Tibial artery (tissue), 4 donors: ENCODE results near the gene STX1B.

Experiments used
- DNase-seq, 2 donors: peaks; one replicate each; pipeline ENCODE4 v3.0.0-alpha.2; 2019
- H3K27ac ChIP-seq, 2 donors: fragments of 200-600 bp; sonication (generic) in 1 of 2; 1 replicate in 1 of 2; 2 replicates in 1 of 2; pipeline ENCODE4 v1.5.1; 2018 to 2019; ENCODE audit warnings: mild to moderate bottlenecking in 1 of 2
- H3K27me3 ChIP-seq, 2 donors: fragments of 200-600 bp; sonication (generic) in 1 of 2; one replicate each; pipeline versions ENCODE4 v1.5.1 to v1.6.0; 2016 to 2019
- H3K36me3 ChIP-seq, 3 donors: fragments of 200-600 bp; sonication (generic) in 2 of 3; one replicate each; pipeline ENCODE4 v1.5.1; 2016 to 2019; ENCODE audit warnings: mild to moderate bottlenecking in 2 of 3
- H3K4me1 ChIP-seq, 4 donors: fragments of 200-600 bp; sonication (generic) in 2 of 4; 1 replicate in 3 of 4; 2 replicates in 1 of 4; pipeline ENCODE4 v1.5.1; 2016 to 2019
- H3K4me3 ChIP-seq, 2 donors: fragments of 200-600 bp; sonication (generic) in 1 of 2; 1 replicate in 1 of 2; 2 replicates in 1 of 2; pipeline ENCODE4 v1.5.1; 2018 to 2019; ENCODE audit warnings: mild to moderate bottlenecking in 2 of 2
- H3K9me3 ChIP-seq, 3 donors: fragments of 200-600 bp; sonication (generic) in 1 of 3; one replicate each; pipeline ENCODE4 v1.5.1; 2016 to 2019
- intact Hi-C: fragments of 100-400 bp; cut with DNase I; formaldehyde crosslinking; loops from one replicate; pipeline ENCODE4 v1.15.0; 2023; ENCODE audit warnings: low total_unique reads
- TF ChIP-seq, protein P1 (sequence below), 2 experiments: fragments of 200-600 bp in 1 of 2; fragments of 450-650 bp in 1 of 2; IDR thresholded peaks; one replicate each; pipeline ENCODE4 v1.5.1; 2017 to 2019; ENCODE audit warnings: antibody characterized with exemption in 2 of 2, mild to moderate bottlenecking in 1 of 2, moderate library complexity in 1 of 2

The STX1B gene

GRCh38 chr16:31010585-31011325, at the start of gene STX1B:
Gene STX1B, minus strand, starts transcription at chr16:31010638. Its CDS starts 242 bp downstream, at chr16:31010396.
- intact Hi-C loops = no loop called here
- TF ChIP-seq, protein P1, sequence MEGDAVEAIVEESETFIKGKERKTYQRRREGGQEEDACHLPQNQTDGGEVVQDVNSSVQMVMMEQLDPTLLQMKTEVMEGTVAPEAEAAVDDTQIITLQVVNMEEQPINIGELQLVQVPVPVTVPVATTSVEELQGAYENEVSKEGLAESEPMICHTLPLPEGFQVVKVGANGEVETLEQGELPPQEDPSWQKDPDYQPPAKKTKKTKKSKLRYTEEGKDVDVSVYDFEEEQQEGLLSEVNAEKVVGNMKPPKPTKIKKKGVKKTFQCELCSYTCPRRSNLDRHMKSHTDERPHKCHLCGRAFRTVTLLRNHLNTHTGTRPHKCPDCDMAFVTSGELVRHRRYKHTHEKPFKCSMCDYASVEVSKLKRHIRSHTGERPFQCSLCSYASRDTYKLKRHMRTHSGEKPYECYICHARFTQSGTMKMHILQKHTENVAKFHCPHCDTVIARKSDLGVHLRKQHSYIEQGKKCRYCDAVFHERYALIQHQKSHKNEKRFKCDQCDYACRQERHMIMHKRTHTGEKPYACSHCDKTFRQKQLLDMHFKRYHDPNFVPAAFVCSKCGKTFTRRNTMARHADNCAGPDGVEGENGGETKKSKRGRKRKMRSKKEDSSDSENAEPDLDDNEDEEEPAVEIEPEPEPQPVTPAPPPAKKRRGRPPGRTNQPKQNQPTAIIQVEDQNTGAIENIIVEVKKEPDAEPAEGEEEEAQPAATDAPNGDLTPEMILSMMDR (IDR thresholded peaks at IDR 0.05) = no peak
- no peak for DNase-seq
- H3K4me1 ChIP-seq = peaks cover 0 to 8% (median 3%) of the 10 kb centered on the region in 4 donors
- no peak within 1 kb of the TSS for H3K4me3 ChIP-seq
- no peaks in the 10 kb centered on the region for H3K36me3 ChIP-seq
- H3K9me3 ChIP-seq = no peaks in the 10 kb centered on the region
- peaks cover 3 to 74% of the 10 kb centered on the region in 2 donors for H3K27me3 ChIP-seq
- H3K27ac ChIP-seq = no peak within 1 kb of the TSS

DNA sequence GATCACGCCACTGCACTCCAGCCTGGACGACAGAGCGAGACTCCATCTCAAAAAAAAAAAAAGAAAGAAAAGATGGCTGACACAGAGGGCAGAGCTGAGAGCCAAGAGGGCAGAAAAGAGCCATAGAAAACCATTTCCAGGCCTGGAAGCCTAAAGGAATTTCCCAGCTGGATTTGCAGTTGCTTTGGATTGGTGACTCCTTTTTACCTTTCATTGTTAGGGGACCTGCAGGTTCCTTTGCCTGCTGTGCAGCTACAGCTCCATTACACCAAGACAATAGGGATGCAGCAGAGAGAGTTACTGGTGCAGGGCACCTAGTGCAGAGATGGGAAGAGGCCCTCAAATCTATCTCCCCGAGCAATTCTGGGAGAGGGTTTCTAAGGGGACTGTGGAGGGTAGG, 45.2 kb upstream of the STX1B start:
- Histone ChIP-seq H3K4me3 (no peak overlapping the region), H3K36me3 (peaks cover 9 to 19% (median 16%) of the 10 kb centered on the region in 3 donors), H3K27ac (no peak overlapping the region), H3K9me3 (no peaks in the 10 kb centered on the region), H3K27me3 (no peaks in the 10 kb centered on the region), H3K4me1 (no peaks in the 10 kb centered on the region)
- TF ChIP-seq, protein P1 (IDR thresholded peaks at IDR 0.05) = no peak
- intact Hi-C loops = no loop called here
- DNase-seq = no peak

- Histone ChIP-seq H3K36me3 (no peaks in the 10 kb centered on the region), H3K4me3 (no peak overlapping the region), H3K27ac (no peak overlapping the region), H3K27me3 (no peaks in the 10 kb centered on the region), H3K4me1 (no peaks in the 10 kb centered on the region), H3K9me3 (no peaks in the 10 kb centered on the region)
- TF ChIP-seq, protein P1 (IDR thresholded peaks at IDR 0.05) = no peak
- intact Hi-C loops = no loop called here
- DNase-seq = peak in 1 of 2 donors; percentile 66
Observed at GRCh38 chr16:31052114-31052513, 41.7 kb upstream of the STX1B start.

DNA sequence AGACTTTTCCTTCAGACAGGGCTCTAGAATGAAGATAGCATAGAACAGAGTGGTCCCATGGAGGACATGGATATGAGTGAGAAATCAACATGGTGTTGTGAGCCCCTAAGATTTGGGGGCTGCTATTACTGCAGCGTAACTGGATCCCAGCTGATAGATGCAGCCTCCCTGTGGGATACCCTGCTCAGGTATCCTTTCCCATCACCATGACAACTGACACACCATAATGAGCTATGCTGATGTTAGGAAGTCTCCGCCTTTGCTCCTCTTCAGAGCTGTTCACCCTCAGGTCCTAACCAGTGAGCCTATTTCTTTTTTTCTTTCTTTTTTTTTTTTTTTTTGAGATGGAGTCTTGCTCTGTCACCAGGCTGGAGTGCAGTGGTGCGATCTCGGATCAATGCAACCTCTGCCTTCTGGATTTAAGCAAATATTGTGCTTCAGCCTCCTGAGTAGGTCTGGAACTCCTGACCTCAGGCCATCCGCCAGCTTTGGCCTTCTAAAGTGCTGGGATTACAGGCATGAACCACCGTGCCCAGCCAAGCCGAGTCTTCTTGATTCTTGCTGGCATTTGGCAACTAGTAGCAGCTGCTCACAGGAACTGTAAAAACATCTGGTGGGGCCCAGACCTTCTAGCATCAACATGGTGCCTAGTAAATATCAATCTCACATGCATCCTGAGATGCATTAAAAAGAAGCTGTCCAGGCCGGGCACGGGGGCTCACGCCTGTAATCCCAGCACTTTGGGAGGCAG, 40.0 kb upstream of the STX1B start:
- TF ChIP-seq, protein P1 (IDR thresholded peaks at IDR 0.05) = no peak
- no peak overlapping the region for H3K27ac ChIP-seq
- no peaks in the 10 kb centered on the region for H3K36me3 ChIP-seq
- intact Hi-C loops = no loop called here
- H3K4me1 ChIP-seq = no peaks in the 10 kb centered on the region
- no peak overlapping the region for H3K4me3 ChIP-seq
- H3K27me3 ChIP-seq = no peaks in the 10 kb centered on the region
- DNase-seq = no peak
- H3K9me3 ChIP-seq = no peaks in the 10 kb centered on the region

- Histone ChIP-seq H3K27me3 (no peaks in the 10 kb centered on the region), H3K36me3 (peaks cover 36 to 46% (median 39%) of the 10 kb centered on the region in 3 donors), H3K4me3 (no peak overlapping the region), H3K9me3 (no peaks in the 10 kb centered on the region), H3K4me1 (no peaks in the 10 kb centered on the region), H3K27ac (no peak overlapping the region)
- intact Hi-C loops = no loop called here
- TF ChIP-seq, protein P1 (IDR thresholded peaks at IDR 0.05) = no peak
- DNase-seq = no peak
Observed at GRCh38 chr16:31043898-31044481, 33.6 kb upstream of the STX1B start.
